Neural progenitor cell (in vitro differentiated cells): ENCODE results near the gene FKBP15. TPM values are rescaled to one million over a fixed set of nuclear protein-coding genes. Genes with fewer than 3 reads are reported as not detected.

Source experiments
- DNase-seq: peaks from one replicate; pipeline ENCODE4 v3.0.0-alpha.2; 2016; ENCODE audit warnings: low spot score
- H2AFZ ChIP-seq: fragments of 200-600 bp; sonication (generic); replicated peaks from 2 replicates; pipeline ENCODE4 v1.6.1; 2016; ENCODE audit warnings: antibody characterized with exemption
- H3F3A ChIP-seq: fragments of 200-600 bp; sonication (generic); 2 replicates; pipeline ENCODE4 v1.6.1; 2016; ENCODE audit warnings: antibody characterized with exemption, low read depth
- H3K27ac ChIP-seq: fragments of 200-600 bp; sonication (generic); 2 replicates; pipeline ENCODE4 v1.5.1; 2016; ENCODE audit warnings: mild to moderate bottlenecking
- H3K27me3 ChIP-seq: fragments of 200-600 bp; sonication (generic); 2 replicates; pipeline ENCODE4 v1.6.1; 2016; ENCODE audit warnings: mild to moderate bottlenecking, moderate library complexity
- H3K36me3 ChIP-seq: fragments of 200-600 bp; sonication (generic); 2 replicates; pipeline ENCODE4 v1.5.1; 2016
- H3K4me1 ChIP-seq: fragments of 200-600 bp; sonication (generic); 2 replicates; pipeline ENCODE4 v1.6.1; 2016; ENCODE audit warnings: mixed run types
- H3K4me2 ChIP-seq: fragments of 200-600 bp; sonication (generic); 2 replicates; pipeline ENCODE4 v1.6.1; 2016
- H3K4me3 ChIP-seq: fragments of 200-600 bp; sonication (generic); 2 replicates; pipeline ENCODE4 v1.5.1; 2016
- H3K79me2 ChIP-seq: fragments of 200-600 bp; sonication (generic); 2 replicates; pipeline ENCODE4 v1.6.1; 2016; ENCODE audit warnings: low read depth
- H3K9ac ChIP-seq: fragments of 200-600 bp; sonication (generic); 2 replicates; pipeline ENCODE4 v1.6.1; 2016
- H3K9me3 ChIP-seq: fragments of 200-600 bp; sonication (generic); 2 replicates; pipeline ENCODE4 v1.5.1; 2016; ENCODE audit warnings: low read depth
- H4K20me1 ChIP-seq: fragments of 200-600 bp; sonication (generic); 2 replicates; pipeline ENCODE4 v1.6.1; 2016; ENCODE audit warnings: low read depth
- H3K27ac Mint-ChIP-seq: 3 replicates; pipeline ENCODE4 v1.8.0; 2021; ENCODE audit warnings: mixed read lengths
- H3K27me3 Mint-ChIP-seq: 2 replicates; pipeline ENCODE4 v1.8.0; 2022; ENCODE audit warnings: low read depth, mild to moderate bottlenecking, inconsistent platforms, moderate library complexity, mixed read lengths; ENCODE audit not compliant: insufficient read depth
- H3K36me3 Mint-ChIP-seq: 3 replicates; pipeline ENCODE4 v1.8.0; 2021; ENCODE audit warnings: mixed read lengths
- H3K4me1 Mint-ChIP-seq: 3 replicates; pipeline ENCODE4 v1.8.0; 2021; ENCODE audit warnings: mixed read lengths
- H3K4me3 Mint-ChIP-seq: 3 replicates; pipeline ENCODE4 v1.8.0; 2021; ENCODE audit warnings: mild to moderate bottlenecking, moderate library complexity, mixed read lengths
- H3K9me3 Mint-ChIP-seq: 3 replicates; pipeline ENCODE4 v1.8.0; 2020; ENCODE audit warnings: mixed read lengths
- EZH2 ChIP-seq: fragments of 200-600 bp; sonication (generic); IDR thresholded peaks from 2 replicates; pipeline ENCODE4 v1.6.1; 2017; ENCODE audit warnings: antibody characterized with exemption, mild to moderate bottlenecking, moderate library complexity
- EZH2phosphoT487 ChIP-seq: fragments of 200-600 bp; sonication (generic); IDR thresholded peaks from 2 replicates; pipeline ENCODE4 v1.6.1; 2017; ENCODE audit warnings: antibody characterized with exemption
- total RNA-seq: library from RNA; depleted of rRNA; stranded (reverse); fragments of >200 nt; gene quantifications from 2 replicates; pipeline ENCODE4 v1.2.3, GENCODE V29; 2015; ENCODE audit warnings: low replicate concordance
- TF ChIP-seq, protein P1 (sequence below): fragments of 200-600 bp; sonication (generic); IDR thresholded peaks from 2 replicates; pipeline ENCODE4 v1.5.1; 2017; ENCODE audit warnings: antibody characterized with exemption, mild to moderate bottlenecking

FKBP15 gene
- total RNA-seq, 1 donor from 2014 or later: 25.5 TPM

DNA sequence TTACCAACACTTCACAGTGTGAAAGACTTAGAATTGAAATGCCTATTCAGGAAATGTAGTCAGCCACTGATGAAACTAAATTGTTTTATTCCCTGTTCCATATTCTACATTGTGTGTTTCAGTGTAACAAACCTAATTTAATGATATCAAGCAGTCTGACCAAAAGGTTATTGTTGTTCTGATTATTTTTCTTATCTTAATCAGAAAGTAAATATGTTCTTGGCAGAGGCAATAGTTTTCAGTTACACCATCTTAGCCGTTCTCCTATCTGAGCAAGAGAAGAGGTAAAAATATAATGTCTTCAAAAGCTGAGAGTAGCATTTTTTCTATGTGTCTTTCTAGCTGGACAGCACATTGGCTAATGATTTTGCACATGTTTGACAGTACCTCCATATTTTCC is 37.2 kb upstream of the FKBP15 start:
- H3K27ac Mint-ChIP-seq: no peak overlapping the region
- H4K20me1 ChIP-seq: no peaks in the 10 kb centered on the region
- H3K4me2 ChIP-seq: no peak overlapping the region
- no peaks in the 10 kb centered on the region for H3K4me1 Mint-ChIP-seq
- H3K9me3 Mint-ChIP-seq: no peaks in the 10 kb centered on the region
- H3K9me3 ChIP-seq: no peaks in the 10 kb centered on the region
- peaks cover 3% of the 10 kb centered on the region for H3K36me3 ChIP-seq
- no peaks in the 10 kb centered on the region for H3K27me3 ChIP-seq
- H3K27me3 Mint-ChIP-seq: no peaks in the 10 kb centered on the region
- H2AFZ ChIP-seq: no peak overlapping the region
- no peak for DNase-seq
- H3K4me1 ChIP-seq: no peaks in the 10 kb centered on the region
- no peak for TF ChIP-seq EZH2
- TF ChIP-seq EZH2phosphoT487: no peak
- TF ChIP-seq, protein P1, sequence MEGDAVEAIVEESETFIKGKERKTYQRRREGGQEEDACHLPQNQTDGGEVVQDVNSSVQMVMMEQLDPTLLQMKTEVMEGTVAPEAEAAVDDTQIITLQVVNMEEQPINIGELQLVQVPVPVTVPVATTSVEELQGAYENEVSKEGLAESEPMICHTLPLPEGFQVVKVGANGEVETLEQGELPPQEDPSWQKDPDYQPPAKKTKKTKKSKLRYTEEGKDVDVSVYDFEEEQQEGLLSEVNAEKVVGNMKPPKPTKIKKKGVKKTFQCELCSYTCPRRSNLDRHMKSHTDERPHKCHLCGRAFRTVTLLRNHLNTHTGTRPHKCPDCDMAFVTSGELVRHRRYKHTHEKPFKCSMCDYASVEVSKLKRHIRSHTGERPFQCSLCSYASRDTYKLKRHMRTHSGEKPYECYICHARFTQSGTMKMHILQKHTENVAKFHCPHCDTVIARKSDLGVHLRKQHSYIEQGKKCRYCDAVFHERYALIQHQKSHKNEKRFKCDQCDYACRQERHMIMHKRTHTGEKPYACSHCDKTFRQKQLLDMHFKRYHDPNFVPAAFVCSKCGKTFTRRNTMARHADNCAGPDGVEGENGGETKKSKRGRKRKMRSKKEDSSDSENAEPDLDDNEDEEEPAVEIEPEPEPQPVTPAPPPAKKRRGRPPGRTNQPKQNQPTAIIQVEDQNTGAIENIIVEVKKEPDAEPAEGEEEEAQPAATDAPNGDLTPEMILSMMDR: no peak
- no peak overlapping the region for H3K9ac ChIP-seq
- peaks cover 26% of the 10 kb centered on the region for H3K36me3 Mint-ChIP-seq
- no peaks in the 10 kb centered on the region for H3K79me2 ChIP-seq
- H3K27ac ChIP-seq: no peak overlapping the region
- no peaks in the 10 kb centered on the region for H3F3A ChIP-seq
- H3K4me3 ChIP-seq: no peak overlapping the region
- H3K4me3 Mint-ChIP-seq: no peak overlapping the region

GRCh38 chr9:113257863-113258262 is 36.8 kb upstream of the FKBP15 start:
- no peaks in the 10 kb centered on the region for H3K27me3 Mint-ChIP-seq
- H3K36me3 Mint-ChIP-seq: peaks cover 27% of the 10 kb centered on the region
- Histone ChIP-seq H3K27ac (no peak overlapping the region), H3K4me3 (no peak overlapping the region), H3K9ac (no peak overlapping the region), H3K4me1 (no peaks in the 10 kb centered on the region), H3K9me3 (no peaks in the 10 kb centered on the region), H3K4me2 (no peak overlapping the region), H4K20me1 (no peaks in the 10 kb centered on the region), H3K79me2 (no peaks in the 10 kb centered on the region), H3K36me3 (peaks cover 3% of the 10 kb centered on the region), H3F3A (no peaks in the 10 kb centered on the region), H2AFZ (no peak overlapping the region), H3K27me3 (no peaks in the 10 kb centered on the region)
- H3K4me3 Mint-ChIP-seq: no peak overlapping the region
- H3K27ac Mint-ChIP-seq: no peak overlapping the region
- no peaks in the 10 kb centered on the region for H3K9me3 Mint-ChIP-seq
- no peaks in the 10 kb centered on the region for H3K4me1 Mint-ChIP-seq
- DNase-seq: no peak
- TF ChIP-seq, protein P1: no peak
- TF ChIP-seq EZH2phosphoT487: no peak
- no peak for TF ChIP-seq EZH2

- H3K79me2 ChIP-seq: no peaks in the 10 kb centered on the region
- no peaks in the 10 kb centered on the region for H3K9me3 ChIP-seq
- H3K27me3 Mint-ChIP-seq: no peaks in the 10 kb centered on the region
- no peak overlapping the region for H3K4me3 Mint-ChIP-seq
- H3K36me3 ChIP-seq: peaks cover 3% of the 10 kb centered on the region
- H3K4me2 ChIP-seq: no peak overlapping the region
- no peaks in the 10 kb centered on the region for H3F3A ChIP-seq
- no peak overlapping the region for H3K4me3 ChIP-seq
- H4K20me1 ChIP-seq: no peaks in the 10 kb centered on the region
- DNase-seq: no peak
- H3K4me1 ChIP-seq: no peaks in the 10 kb centered on the region
- H3K27ac Mint-ChIP-seq: no peak overlapping the region
- no peaks in the 10 kb centered on the region for H3K27me3 ChIP-seq
- no peak overlapping the region for H3K27ac ChIP-seq
- no peak overlapping the region for H2AFZ ChIP-seq
- H3K36me3 Mint-ChIP-seq: peaks cover 23% of the 10 kb centered on the region
- TF ChIP-seq, protein P1: no peak
- no peak for TF ChIP-seq EZH2
- TF ChIP-seq EZH2phosphoT487: no peak
- peaks cover 4% of the 10 kb centered on the region for H3K9me3 Mint-ChIP-seq
- no peaks in the 10 kb centered on the region for H3K4me1 Mint-ChIP-seq
- no peak overlapping the region for H3K9ac ChIP-seq
These were observed 34.4 kb upstream of the FKBP15 start for GRCh38 chr9:113255438-113255837.
